OCI-LY1 (cell line): Measurements from ENCODE around the gene ROCK2.

Experiments used
- CTCF ChIP-seq: fragments of 200-600 bp; sonication (generic), shearing (Covaris generic); IDR thresholded peaks from 2 replicates; pipeline ENCODE4 v1.5.1; 2017; ENCODE audit warnings: mild to moderate bottlenecking, antibody characterized with exemption, low read length, moderate library complexity, mixed read lengths
- EZH2 ChIP-seq: fragments of 200-600 bp; sonication (generic), shearing (Covaris generic); IDR thresholded peaks from 2 replicates; pipeline ENCODE4 v1.8.0; 2017; ENCODE audit warnings: borderline replicate concordance, mixed run types, mild to moderate bottlenecking, antibody characterized with exemption, low read length, moderate library complexity, mixed read lengths

GRCh38 chr2:11144738-11145079 is 199.7 kb downstream of the ROCK2 start:
- TF ChIP-seq CTCF (no peak), EZH2 (no peak)
